WTC11 (cell line): ENCODE measurements around the gene ZNF787. TPM values are rescaled to one million over a fixed set of nuclear protein-coding genes. Genes with fewer than 3 reads are reported as not detected.
"Not testable (repeated sequence)": the region's sequence is repeated elsewhere in the genome, so short reads cannot be mapped to it uniquely, and the experiment has no call there.

Experiments used
- ATAC-seq: fragments of 200-7000 bp; cut with Tn5 transposase; 2 replicates; pipeline ENCODE4 v1.10.0; 2021; ENCODE audit warnings: mild to moderate bottlenecking, moderate library complexity
- CTCF ChIA-PET: fragments of 300-600 bp; sonication (Branson Sonifier 250); formaldehyde crosslinking; loops from one replicate; lab custom pipeline; 2021; ENCODE audit warnings: antibody characterized with exemption; lab: Charles Lee
- POLR2A ChIA-PET: fragments of 350-600 bp; sonication (Branson Sonifier 250); formaldehyde crosslinking; loops from one replicate; lab custom pipeline; 2021; ENCODE audit warnings: antibody characterized with exemption; lab: Charles Lee
- DNase-seq: peaks from one replicate; pipeline ENCODE4 v3.0.0; 2021; ENCODE audit warnings: low spot score
- H3K27ac Mint-ChIP-seq: 2 replicates; pipeline ENCODE4 v1.8.0; 2021; ENCODE audit warnings: mixed read lengths
- H3K27me3 Mint-ChIP-seq: 2 replicates; pipeline ENCODE4 v1.8.0; 2021; ENCODE audit warnings: low read depth, mild to moderate bottlenecking, moderate library complexity, mixed read lengths
- H3K36me3 Mint-ChIP-seq: 2 replicates; pipeline ENCODE4 v1.8.0; 2021; ENCODE audit warnings: mixed read lengths
- H3K4me1 Mint-ChIP-seq: 2 replicates; pipeline ENCODE4 v1.8.0; 2022; ENCODE audit warnings: mixed read lengths
- H3K4me3 Mint-ChIP-seq: 2 replicates; pipeline ENCODE4 v1.8.0; 2021; ENCODE audit warnings: mild to moderate bottlenecking, moderate library complexity, mixed read lengths
- H3K9me3 Mint-ChIP-seq: 2 replicates; pipeline ENCODE4 v1.8.0; 2021; ENCODE audit warnings: mixed read lengths
- AR ChIP-seq: fragments of 250-450 bp; sonication (Bioruptor Pico); IDR thresholded peaks from 2 replicates; pipeline ENCODE4 v1.9.0; 2021; ENCODE audit warnings: mild to moderate bottlenecking
- ATF3 ChIP-seq: sonication (generic); formaldehyde crosslinking; conservative IDR thresholded peaks from 2 replicates; pipeline ENCODE4 v1.8.1; 2022; ENCODE audit warnings: mild to moderate bottlenecking, missing genetic modification reagents
- CDX4 ChIP-seq: fragments of 250-450 bp; sonication (Bioruptor Pico); IDR thresholded peaks from 2 replicates; pipeline ENCODE4 v1.9.0; 2021; ENCODE audit warnings: moderate library complexity, mild to moderate bottlenecking, inconsistent platforms, borderline replicate concordance
- CREM ChIP-seq: sonication (generic); formaldehyde crosslinking; IDR thresholded peaks from 2 replicates; pipeline ENCODE4 v1.8.1; 2022; ENCODE audit warnings: mild to moderate bottlenecking, missing genetic modification reagents, moderate library complexity
- ELF4 ChIP-seq: sonication (generic); formaldehyde crosslinking; IDR thresholded peaks from 2 replicates; pipeline ENCODE4 v1.8.1; 2022; ENCODE audit warnings: low read depth, mild to moderate bottlenecking, moderate library complexity, missing genetic modification reagents
- ESRRA ChIP-seq: sonication (generic); formaldehyde crosslinking; IDR thresholded peaks from 2 replicates; pipeline ENCODE4 v1.8.1; 2022; ENCODE audit warnings: mild to moderate bottlenecking, missing genetic modification reagents, borderline replicate concordance
- FOXP1 ChIP-seq: sonication (generic); formaldehyde crosslinking; IDR thresholded peaks from 2 replicates; pipeline ENCODE4 v1.8.0; 2022; ENCODE audit warnings: missing genetic modification reagents, mild to moderate bottlenecking, moderate library complexity, borderline replicate concordance
- IRF1 ChIP-seq: sonication (generic); formaldehyde crosslinking; IDR thresholded peaks from 2 replicates; pipeline ENCODE4 v1.8.0; 2023; ENCODE audit warnings: missing genetic modification reagents
- JAZF1 ChIP-seq: fragments of 250-450 bp; sonication (Bioruptor Pico); IDR thresholded peaks from 2 replicates; pipeline ENCODE4 v1.9.0; 2021; ENCODE audit warnings: moderate library complexity, mild to moderate bottlenecking, inconsistent platforms
- MLX ChIP-seq: sonication (generic); formaldehyde crosslinking; IDR thresholded peaks from 2 replicates; pipeline ENCODE4 v1.8.1; 2023; ENCODE audit warnings: mild to moderate bottlenecking, missing genetic modification reagents, moderate library complexity
- STAT6 ChIP-seq: sonication (generic); formaldehyde crosslinking; conservative IDR thresholded peaks from 2 replicates; pipeline ENCODE4 v1.8.1; 2023; ENCODE audit warnings: mild to moderate bottlenecking, low read depth, missing genetic modification reagents, moderate library complexity
- USF2 ChIP-seq: sonication (generic); formaldehyde crosslinking; IDR thresholded peaks from 2 replicates; pipeline ENCODE4 v1.8.1; 2023; ENCODE audit warnings: mild to moderate bottlenecking, missing genetic modification reagents, moderate library complexity
- ZNF138 ChIP-seq: sonication (generic); formaldehyde crosslinking; conservative IDR thresholded peaks from 2 replicates; pipeline ENCODE4 v1.8.1; 2022; ENCODE audit warnings: mild to moderate bottlenecking, moderate library complexity, missing genetic modification reagents
- ZNF416 ChIP-seq: fragments of 250-450 bp; sonication (Bioruptor Pico); IDR thresholded peaks from 2 replicates; pipeline ENCODE4 v1.9.0; 2021; ENCODE audit warnings: mild to moderate bottlenecking, inconsistent platforms
- total RNA-seq: library from RNA; stranded (reverse); gene quantifications from 3 replicates; pipeline ENCODE4 v1.2.3, GENCODE V29; 2021

The ZNF787 gene
- total RNA-seq, 1 experiment from 2014 or later: 62.9 TPM

GRCh38 chr19:56150358-56150757 is 29.3 kb upstream of the ZNF787 start:
- ATAC-seq (no peak), DNase-seq (no peak)
- ChIA-PET POLR2A (no interaction called here), CTCF (interaction anchor here (2.1 kb wide), 1 partner anchor 22 kb away, joined by 5 read pairs; no protein-coding TSS in a partner anchor)
- TF ChIP-seq IRF1 (CRISPR knock-in tag): no peak
- TF ChIP-seq AR (CRISPR knock-in tag): no peak
- H3K9me3 Mint-ChIP-seq: peaks cover 7% of the 10 kb centered on the region
- peaks cover 24% of the 10 kb centered on the region for H3K4me1 Mint-ChIP-seq
- H3K36me3 Mint-ChIP-seq: peaks cover 35% of the 10 kb centered on the region
- H3K4me3 Mint-ChIP-seq: no peak overlapping the region
- no peaks in the 10 kb centered on the region for H3K27me3 Mint-ChIP-seq
- H3K27ac Mint-ChIP-seq: no peak overlapping the region

GRCh38 chr19:56149656-56150038 is 28.6 kb upstream of the ZNF787 start:
- no peak overlapping the region for H3K27ac Mint-ChIP-seq
- H3K4me3 Mint-ChIP-seq: no peak overlapping the region
- peaks cover 20% of the 10 kb centered on the region for H3K4me1 Mint-ChIP-seq
- H3K36me3 Mint-ChIP-seq: peaks cover 33% of the 10 kb centered on the region
- CTCF ChIA-PET: no interaction called here
- ATAC-seq (no peak), DNase-seq (no peak)
- TF ChIP-seq MLX (CRISPR knock-in tag) (no peak), CDX4 (CRISPR knock-in tag) (no peak), ZNF416 (CRISPR knock-in tag) (no peak), AR (CRISPR knock-in tag) (no peak), FOXP1 (no peak)
- TF ChIP-seq, all 79 proteins: peak for 0
- POLR2A ChIA-PET: no interaction called here
- no peaks in the 10 kb centered on the region for H3K27me3 Mint-ChIP-seq
- H3K9me3 Mint-ChIP-seq: peaks cover 7% of the 10 kb centered on the region

- H3K27me3 Mint-ChIP-seq, H3K9me3 Mint-ChIP-seq, POLR2A ChIA-PET, H3K4me3 Mint-ChIP-seq, H3K27ac Mint-ChIP-seq, CTCF ChIA-PET, DNase-seq, ATAC-seq: not testable (repeated sequence)
- Mint-ChIP-seq H3K36me3 (peaks cover 33% of the 10 kb centered on the region), H3K4me1 (peaks cover 19% of the 10 kb centered on the region)
- peak; percentile 55; the same call in 1 of the 2 replicates for TF ChIP-seq ESRRA (CRISPR knock-in tag)
These were observed 28.0 kb upstream of the ZNF787 start for GRCh38 chr19:56148955-56149655.

- CTCF ChIA-PET: interaction anchor here (1.9 kb wide), 1 partner anchor 43 kb away, joined by 7 read pairs; no protein-coding TSS in a partner anchor
- TF ChIP-seq USF2 (CRISPR knock-in tag) (no peak), JAZF1 (CRISPR knock-in tag) (no peak), ATF3 (CRISPR knock-in tag) (no peak), CREM (CRISPR knock-in tag) (no peak), ELF4 (CRISPR knock-in tag) (no peak), STAT6 (CRISPR knock-in tag) (no peak), ZNF138 (CRISPR knock-in tag) (no peak)
These were observed 27.0 kb upstream of the ZNF787 start for GRCh38 chr19:56148096-56148495.

More at GRCh38 chr19:56148096-56148495, 27.0 kb upstream of the ZNF787 start:
- ATAC-seq: no peak
- POLR2A ChIA-PET: no interaction called here
- DNase-seq: no peak
- Mint-ChIP-seq H3K4me1 (peaks cover 9% of the 10 kb centered on the region), H3K27ac (no peak overlapping the region), H3K4me3 (no peak overlapping the region), H3K9me3 (peaks cover 7% of the 10 kb centered on the region), H3K36me3 (peaks cover 29% of the 10 kb centered on the region), H3K27me3 (no peaks in the 10 kb centered on the region)
